ENCODE results near the gene PDZD2. TPM values are rescaled to one million over a fixed set of nuclear protein-coding genes. Genes with fewer than 3 reads are reported as not detected.

PDZD2 gene
- total RNA-seq, 8 experiments from 2014 or later = 1.6 to 6.9 (median 3.2) TPM

GRCh38 chr5:31924005-31924404, 285.1 kb downstream of the PDZD2 start:
- Histone ChIP-seq H3K27ac (no peak overlapping the region), H3K4me3 (no peak overlapping the region), H3K4me1 (replicated peaks in 1 of 2) (peaks cover 0 to 2% of the 10 kb centered on the region in 2 donors)
- WGBS, 10 experiments = 86 to 100% (median 90%) methylated on average over 2 to 5 of the region's 5 CpGs; no CpG with 5 or more reads in 5 of the 10 experiments
- in situ Hi-C loops (cut with MboI; ENCODE audit: low pct_unique_long_range_greater_than_20kb in 2 of 9, low sequenced_read_pairs in 9 of 9, unreplicated experiment in 9 of 9) = no loop called here
- no peak for ATAC-seq (replicated peaks in 6 of 8)

GRCh38 chr5:31931874-31932273, 292.9 kb downstream of the PDZD2 start:
- Histone ChIP-seq H3K4me3 (no peak overlapping the region), H3K4me1 (replicated peaks in 1 of 2) (peaks cover 0 to 7% of the 10 kb centered on the region in 2 donors), H3K27ac (no peak overlapping the region)
- in situ Hi-C loops (cut with MboI; ENCODE audit: low pct_unique_long_range_greater_than_20kb in 2 of 9, low sequenced_read_pairs in 9 of 9, unreplicated experiment in 9 of 9) = no loop called here
- no peak for ATAC-seq (replicated peaks in 6 of 8)
- WGBS, 10 experiments = 60 to 100% (median 92%) methylated on average over 1 to 2 of the region's 4 CpGs; no CpG with 5 or more reads in 4 of the 10 experiments

GRCh38 chr5:31934156-31934555, 295.2 kb downstream of the PDZD2 start:
- Histone ChIP-seq H3K27ac (no peak overlapping the region), H3K4me3 (no peak overlapping the region), H3K4me1 (replicated peaks in 1 of 2) (peaks cover 0 to 4% of the 10 kb centered on the region in 2 donors)
- no peak for ATAC-seq (replicated peaks in 6 of 8)
- 71 to 100% (median 88%) methylated on average over 1 to 4 of the region's 4 CpGs for WGBS, 10 experiments
- in situ Hi-C loops (cut with MboI; ENCODE audit: low pct_unique_long_range_greater_than_20kb in 2 of 9, low sequenced_read_pairs in 9 of 9, unreplicated experiment in 9 of 9) = no loop called here

GRCh38 chr5:31935496-31936369, 296.8 kb downstream of the PDZD2 start:
- no peak overlapping the region for H3K27ac ChIP-seq
- ATAC-seq (replicated peaks in 6 of 8) = peak in 3 of 8 experiments; percentile 74 to 98 (median 91)
- WGBS, 10 experiments = 2 to 89% (median 70%) methylated on average over 2 to 7 of the region's 10 CpGs; no CpG with 5 or more reads in 1 of the 10 experiments
- H3K4me3 ChIP-seq = no peak overlapping the region
- in situ Hi-C loops (cut with MboI; ENCODE audit: low pct_unique_long_range_greater_than_20kb in 2 of 9, low sequenced_read_pairs in 9 of 9, unreplicated experiment in 9 of 9) = no loop called here
- no peaks in the 10 kb centered on the region for H3K4me1 ChIP-seq (replicated peaks in 1 of 2)

- no peaks in the 10 kb centered on the region for H3K4me1 ChIP-seq (replicated peaks in 1 of 2)
- H3K27ac ChIP-seq = no peak overlapping the region
- ATAC-seq (replicated peaks in 6 of 8) = no peak
- 0 to 80% (median 38%) methylated on average over 1 to 5 of the region's 5 CpGs; no CpG with 5 or more reads in 2 of the 10 experiments for WGBS, 10 experiments
- in situ Hi-C loops (cut with MboI; ENCODE audit: low pct_unique_long_range_greater_than_20kb in 2 of 9, low sequenced_read_pairs in 9 of 9, unreplicated experiment in 9 of 9) = no loop called here
- H3K4me3 ChIP-seq = no peak overlapping the region
Observed at GRCh38 chr5:31936683-31937082, 297.8 kb downstream of the PDZD2 start.

GRCh38 chr5:31937226-31937625, 298.3 kb downstream of the PDZD2 start:
- Histone ChIP-seq H3K4me3 (no peak overlapping the region), H3K4me1 (replicated peaks in 1 of 2) (no peaks in the 10 kb centered on the region), H3K27ac (no peak overlapping the region)
- WGBS, 10 experiments = 0 to 91% (median 77%) methylated on average over 1 to 7 of the region's 7 CpGs
- in situ Hi-C loops (cut with MboI; ENCODE audit: low pct_unique_long_range_greater_than_20kb in 2 of 9, low sequenced_read_pairs in 9 of 9, unreplicated experiment in 9 of 9) = no loop called here
- no peak for ATAC-seq (replicated peaks in 6 of 8)

- 43 to 100% (median 83%) methylated on average over 1 to 5 of the region's 5 CpGs; no CpG with 5 or more reads in 2 of the 10 experiments for WGBS, 10 experiments
- Histone ChIP-seq H3K27ac (no peak overlapping the region), H3K4me3 (no peak overlapping the region), H3K4me1 (replicated peaks in 1 of 2) (no peaks in the 10 kb centered on the region)
- no peak for ATAC-seq (replicated peaks in 6 of 8)
- in situ Hi-C loops (cut with MboI; ENCODE audit: low pct_unique_long_range_greater_than_20kb in 2 of 9, low sequenced_read_pairs in 9 of 9, unreplicated experiment in 9 of 9) = no loop called here
Observed at GRCh38 chr5:31937703-31938102, 298.8 kb downstream of the PDZD2 start.

GRCh38 chr5:31939151-31939550, 300.2 kb downstream of the PDZD2 start:
- H3K27ac ChIP-seq = no peak overlapping the region
- WGBS, 10 experiments = 0 to 100% (median 80%) methylated on average over 1 to 4 of the region's 5 CpGs; no CpG with 5 or more reads in 1 of the 10 experiments
- in situ Hi-C loops (cut with MboI; ENCODE audit: low pct_unique_long_range_greater_than_20kb in 2 of 9, low sequenced_read_pairs in 9 of 9, unreplicated experiment in 9 of 9) = no loop called here
- no peaks in the 10 kb centered on the region for H3K4me1 ChIP-seq (replicated peaks in 1 of 2)
- no peak overlapping the region for H3K4me3 ChIP-seq
- ATAC-seq (replicated peaks in 6 of 8) = no peak

- Histone ChIP-seq H3K27ac (no peak overlapping the region), H3K4me1 (replicated peaks in 1 of 2) (peaks cover 0 to 4% of the 10 kb centered on the region in 2 donors), H3K4me3 (no peak overlapping the region)
- in situ Hi-C loops (cut with MboI; ENCODE audit: low pct_unique_long_range_greater_than_20kb in 2 of 9, low sequenced_read_pairs in 9 of 9, unreplicated experiment in 9 of 9) = no loop called here
- ATAC-seq (replicated peaks in 6 of 8) = no peak
- 28 to 84% (median 62%) methylated on average over 1 to 4 of the region's 4 CpGs; no CpG with 5 or more reads in 2 of the 10 experiments for WGBS, 10 experiments
Observed at GRCh38 chr5:31941151-31941755, 302.3 kb downstream of the PDZD2 start.

- WGBS, 10 experiments = 77 to 100% (median 92%) methylated on average over 3 to 9 of the region's 11 CpGs; no CpG with 5 or more reads in 2 of the 10 experiments
- in situ Hi-C loops (cut with MboI; ENCODE audit: low pct_unique_long_range_greater_than_20kb in 2 of 9, low sequenced_read_pairs in 9 of 9, unreplicated experiment in 9 of 9) = no loop called here
- no peak overlapping the region for H3K27ac ChIP-seq
- H3K4me1 ChIP-seq (replicated peaks in 1 of 2) = peaks cover 0 to 4% of the 10 kb centered on the region in 2 donors
- no peak overlapping the region for H3K4me3 ChIP-seq
- ATAC-seq (replicated peaks in 6 of 8) = no peak
Observed at GRCh38 chr5:31942546-31942945, 303.6 kb downstream of the PDZD2 start.

- peaks cover 0 to 4% of the 10 kb centered on the region in 2 donors for H3K4me1 ChIP-seq (replicated peaks in 1 of 2)
- H3K4me3 ChIP-seq = no peak overlapping the region
- in situ Hi-C loops (cut with MboI; ENCODE audit: low pct_unique_long_range_greater_than_20kb in 2 of 9, low sequenced_read_pairs in 9 of 9, unreplicated experiment in 9 of 9) = no loop called here
- 63 to 90% (median 78%) methylated on average over 2 to 11 of the region's 13 CpGs; no CpG with 5 or more reads in 2 of the 10 experiments for WGBS, 10 experiments
- peak overlapping the region in 1 of 2 donors; percentile 8 for H3K27ac ChIP-seq
- peak in 6 of 8 experiments; percentile 34 to 83 (median 78) for ATAC-seq (replicated peaks in 6 of 8)
Observed at GRCh38 chr5:31944684-31945445, 305.9 kb downstream of the PDZD2 start.

- no peak overlapping the region for H3K4me3 ChIP-seq
- no peak overlapping the region for H3K27ac ChIP-seq
- peaks cover 0 to 4% of the 10 kb centered on the region in 2 donors for H3K4me1 ChIP-seq (replicated peaks in 1 of 2)
- ATAC-seq (replicated peaks in 6 of 8) = no peak
- WGBS, 10 experiments = 17 to 83% (median 64%) methylated on average over 1 to 5 of the region's 5 CpGs; no CpG with 5 or more reads in 3 of the 10 experiments
- in situ Hi-C loops (cut with MboI; ENCODE audit: low pct_unique_long_range_greater_than_20kb in 2 of 9, low sequenced_read_pairs in 9 of 9, unreplicated experiment in 9 of 9) = no loop called here
Observed at GRCh38 chr5:31948006-31948405, 309.1 kb downstream of the PDZD2 start.

GRCh38 chr5:31952067-31952466, 313.1 kb downstream of the PDZD2 start:
- no peak for ATAC-seq (replicated peaks in 6 of 8)
- H3K27ac ChIP-seq = no peak overlapping the region
- H3K4me3 ChIP-seq = no peak overlapping the region
- in situ Hi-C loops (cut with MboI; ENCODE audit: low pct_unique_long_range_greater_than_20kb in 2 of 9, low sequenced_read_pairs in 9 of 9, unreplicated experiment in 9 of 9) = no loop called here
- H3K4me1 ChIP-seq (replicated peaks in 1 of 2) = no peaks in the 10 kb centered on the region

All from motor neuron (in vitro differentiated cells).